MM.1S (cell line): ENCODE measurements around the gene USP13.

Experiments
- DNase-seq: peaks from one replicate; pipeline ENCODE4 v3.0.0-alpha.2; 2015
- H2AFZ ChIP-seq: fragments of 300-600 bp; sonication (generic); 2 replicates; pipeline ENCODE4 v1.6.0; 2016; ENCODE audit warnings: antibody characterized with exemption, low read length
- H3F3A ChIP-seq: fragments of 300-600 bp; sonication (generic); 2 replicates; pipeline ENCODE4 v1.6.1; 2016; ENCODE audit warnings: mild to moderate bottlenecking, antibody characterized with exemption, low read length, moderate library complexity, mixed read lengths; ENCODE audit not compliant: insufficient read depth
- H3K27ac ChIP-seq: fragments of 300-600 bp; sonication (generic); 2 replicates; pipeline ENCODE4 v1.5.1; 2016; ENCODE audit warnings: mild to moderate bottlenecking, low read length
- H3K27me3 ChIP-seq: fragments of 300-600 bp; sonication (generic); replicated peaks from 2 replicates; pipeline ENCODE4 v1.6.0; 2016; ENCODE audit warnings: low read length; ENCODE audit not compliant: insufficient read depth
- H3K36me3 ChIP-seq: fragments of 300-600 bp; sonication (generic); replicated peaks from 2 replicates; pipeline ENCODE4 v1.6.1; 2016; ENCODE audit warnings: mild to moderate bottlenecking, low read length, mixed read lengths; ENCODE audit not compliant: insufficient read depth
- H3K4me1 ChIP-seq: fragments of 300-600 bp; sonication (generic); 2 replicates; pipeline ENCODE4 v1.6.1; 2016; ENCODE audit warnings: low read length, mixed read lengths
- H3K4me2 ChIP-seq: fragments of 300-600 bp; sonication (generic); 2 replicates; pipeline ENCODE4 v1.6.0; 2016; ENCODE audit warnings: low read depth, low read length
- H3K4me3 ChIP-seq: fragments of 300-600 bp; sonication (generic); 2 replicates; pipeline ENCODE4 v1.5.1; 2016; ENCODE audit warnings: low read length, mixed read lengths
- H3K79me2 ChIP-seq: fragments of 300-600 bp; sonication (generic); 2 replicates; pipeline ENCODE4 v1.6.1; 2016; ENCODE audit warnings: mixed run types, low read length, mixed read lengths
- H3K9ac ChIP-seq: fragments of 300-600 bp; sonication (generic); 2 replicates; pipeline ENCODE4 v1.6.1; 2016; ENCODE audit warnings: low read length, mixed read lengths
- H3K9me2 ChIP-seq: fragments of 300-600 bp; sonication (generic); replicated peaks from 2 replicates; pipeline ENCODE4 v1.6.1; 2016; ENCODE audit warnings: mild to moderate bottlenecking, low read length, mixed read lengths; ENCODE audit not compliant: insufficient read depth
- H3K9me3 ChIP-seq: fragments of 300-600 bp; sonication (generic); replicated peaks from 2 replicates; pipeline ENCODE4 v1.6.1; 2016; ENCODE audit warnings: mild to moderate bottlenecking, low read length, mixed read lengths; ENCODE audit not compliant: insufficient read depth
- H4K20me1 ChIP-seq: fragments of 300-600 bp; sonication (generic); 2 replicates; pipeline ENCODE4 v1.6.1; 2016; ENCODE audit warnings: mild to moderate bottlenecking, low read length, moderate library complexity, mixed read lengths; ENCODE audit not compliant: insufficient read depth
- CTCF ChIP-seq: fragments of 300-600 bp; sonication (generic); IDR thresholded peaks from 2 replicates; pipeline ENCODE4 v1.5.1; 2016; ENCODE audit warnings: antibody characterized with exemption, low read length, mixed read lengths
- EZH2 ChIP-seq: fragments of 300-600 bp; sonication (generic); optimal IDR thresholded peaks from 2 replicates; pipeline ENCODE3; 2017; ENCODE audit warnings: low read depth, mild to moderate bottlenecking, antibody characterized with exemption, low read length, mixed read lengths
- EZH2phosphoT487 ChIP-seq: fragments of 300-600 bp; sonication (generic); IDR thresholded peaks from 2 replicates; pipeline ENCODE4 v1.6.1; 2018; ENCODE audit warnings: antibody characterized with exemption, low read length

Gene USP13

DNA sequence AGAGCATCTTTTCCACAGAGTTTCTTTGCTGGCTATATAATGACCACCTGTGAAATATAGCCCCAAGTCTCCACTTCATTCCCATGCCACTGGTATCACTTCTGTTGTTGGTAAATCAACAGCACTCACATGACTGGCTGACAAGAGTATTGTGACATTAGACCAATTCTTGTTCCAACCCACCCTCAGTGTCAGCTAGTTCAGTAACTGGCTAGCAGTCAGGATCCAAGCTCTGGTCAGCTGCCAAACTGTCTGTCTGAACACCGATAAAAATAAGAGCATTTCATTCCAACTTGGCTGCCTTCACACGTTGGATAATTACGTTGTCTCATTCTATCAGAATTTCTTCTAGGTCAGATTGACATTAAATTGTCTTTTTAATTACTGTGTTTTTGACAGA lies 166.5 kb downstream of the USP13 start:
- TF ChIP-seq EZH2 (no peak), CTCF (no peak), EZH2phosphoT487 (no peak)
- no peaks in the 10 kb centered on the region for H3K27me3 ChIP-seq
- no peak for DNase-seq

GRCh38 chr3:179822296-179822695 lies 169.5 kb downstream of the USP13 start:
- no peaks in the 10 kb centered on the region for H4K20me1 ChIP-seq
- H3K9ac ChIP-seq: no peak overlapping the region
- H3K4me1 ChIP-seq: no peaks in the 10 kb centered on the region
- no peak for DNase-seq
- no peaks in the 10 kb centered on the region for H3K27me3 ChIP-seq
- H3F3A ChIP-seq: no peaks in the 10 kb centered on the region
- no peak overlapping the region for H2AFZ ChIP-seq
- no peak overlapping the region for H3K4me3 ChIP-seq
- H3K79me2 ChIP-seq: no peaks in the 10 kb centered on the region
- no peak overlapping the region for H3K27ac ChIP-seq
- H3K9me2 ChIP-seq: no peaks in the 10 kb centered on the region
- TF ChIP-seq EZH2phosphoT487 (no peak), CTCF (no peak), EZH2 (no peak)
- H3K36me3 ChIP-seq: no peaks in the 10 kb centered on the region
- no peaks in the 10 kb centered on the region for H3K9me3 ChIP-seq
- H3K4me2 ChIP-seq: no peak overlapping the region

More for the DNA sequence above, 166.5 kb downstream of the USP13 start:
- H3K9me3 ChIP-seq: no peaks in the 10 kb centered on the region
- no peaks in the 10 kb centered on the region for H3K9me2 ChIP-seq
- no peaks in the 10 kb centered on the region for H3K4me1 ChIP-seq
- H3K4me3 ChIP-seq: no peak overlapping the region
- H3K4me2 ChIP-seq: no peak overlapping the region
- no peaks in the 10 kb centered on the region for H4K20me1 ChIP-seq
- no peaks in the 10 kb centered on the region for H3K36me3 ChIP-seq
- no peak overlapping the region for H3K9ac ChIP-seq
- no peaks in the 10 kb centered on the region for H3F3A ChIP-seq
- H3K79me2 ChIP-seq: no peaks in the 10 kb centered on the region
- H2AFZ ChIP-seq: no peak overlapping the region
- no peak overlapping the region for H3K27ac ChIP-seq

GRCh38 chr3:179825527-179826246 lies 172.8 kb downstream of the USP13 start:
- Histone ChIP-seq H3K79me2 (no peaks in the 10 kb centered on the region), H2AFZ (no peak overlapping the region), H4K20me1 (no peaks in the 10 kb centered on the region), H3K27me3 (no peaks in the 10 kb centered on the region), H3K4me3 (no peak overlapping the region), H3K4me2 (no peak overlapping the region), H3F3A (no peaks in the 10 kb centered on the region), H3K4me1 (0 out of 2 replicates have a peak, but pooled peaks cover 3% of the 10 kb centered on the region), H3K9me2 (no peaks in the 10 kb centered on the region), H3K36me3 (no peaks in the 10 kb centered on the region), H3K9ac (no peak overlapping the region), H3K27ac (no peak overlapping the region), H3K9me3 (no peaks in the 10 kb centered on the region)
- no peak for DNase-seq
- no peak for TF ChIP-seq EZH2phosphoT487
- no peak for TF ChIP-seq EZH2
- no peak for TF ChIP-seq CTCF
